ENCODE data around the gene AKR1B15. TPM values are rescaled to one million over a fixed set of nuclear protein-coding genes. Genes with fewer than 3 reads are reported as not detected.

The AKR1B15 gene
- not detected in 2 replicates for total RNA-seq

DNA sequence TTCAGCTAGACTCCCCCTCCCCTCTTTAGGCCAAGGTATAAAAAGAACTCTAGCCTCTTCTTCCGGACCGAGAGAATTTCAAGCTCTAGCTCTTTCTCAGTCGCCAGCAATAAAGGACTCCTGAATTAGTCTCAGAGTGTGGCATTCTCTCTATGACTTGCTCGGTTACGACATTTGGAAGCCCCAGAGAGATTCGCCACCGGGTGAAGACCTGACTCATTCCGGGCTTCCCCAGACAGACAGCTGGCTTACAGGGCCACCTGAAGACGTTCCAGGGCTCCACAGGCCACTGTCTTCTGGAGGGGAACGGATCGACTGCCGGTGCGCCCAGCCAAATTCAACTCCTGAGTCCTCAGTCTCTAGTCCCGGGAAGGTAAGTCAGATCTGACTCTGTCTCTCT is at the start of gene AKR1B15:
TSS of gene AKR1B15 (plus strand) at position 234 of the 400 bp plus-strand sequence. CDS start 15,510 bp downstream, outside the sequence.
- Mint-ChIP-seq H3K27me3 (ENCODE audit: low read depth) (peaks cover 17% of the 10 kb centered on the region), H3K4me1 (ENCODE audit: low read depth) (peaks cover 6% of the 10 kb centered on the region), H3K27ac (no peak within 1 kb of the TSS), H3K4me3 (ENCODE audit: low read depth) (no peak within 1 kb of the TSS), H3K36me3 (ENCODE audit: low read depth) (no peaks in the 10 kb centered on the region), H3K9me3 (no peaks in the 10 kb centered on the region)
- DNase-seq (ENCODE audit: low spot score): no peak
- intact Hi-C loops (cut with micrococcal nuclease): loop anchor here (5.0 kb wide), 1 partner anchor 58 kb away; no protein-coding TSS in a partner anchor

DNA sequence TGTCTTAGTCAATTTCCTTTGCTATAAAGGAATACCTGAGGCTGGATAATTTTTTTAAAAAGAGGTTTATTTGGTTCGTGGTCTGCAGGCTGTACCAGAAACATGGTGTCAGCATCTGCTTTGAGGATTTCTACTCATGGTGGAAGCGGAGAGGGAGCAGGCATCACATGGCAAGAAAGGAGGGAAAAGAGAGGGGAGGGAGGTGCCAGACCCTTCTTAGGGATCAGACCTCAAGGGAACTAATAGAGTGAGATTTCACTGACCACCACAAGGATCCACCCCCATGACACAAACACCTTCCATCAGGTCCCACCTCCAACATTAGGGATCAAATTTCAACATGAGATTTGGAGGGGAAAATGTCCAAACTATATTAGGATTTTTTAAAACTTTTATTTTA is 48.5 kb upstream of the AKR1B15 start:
- intact Hi-C loops (cut with micrococcal nuclease): no loop called here
- Mint-ChIP-seq H3K27ac (no peak overlapping the region), H3K4me1 (ENCODE audit: low read depth) (peaks cover 2% of the 10 kb centered on the region), H3K36me3 (ENCODE audit: low read depth) (no peaks in the 10 kb centered on the region), H3K9me3 (no peaks in the 10 kb centered on the region), H3K27me3 (ENCODE audit: low read depth) (peaks cover 15% of the 10 kb centered on the region), H3K4me3 (ENCODE audit: low read depth) (no peak overlapping the region)
- no peak for DNase-seq (ENCODE audit: low spot score)

DNA sequence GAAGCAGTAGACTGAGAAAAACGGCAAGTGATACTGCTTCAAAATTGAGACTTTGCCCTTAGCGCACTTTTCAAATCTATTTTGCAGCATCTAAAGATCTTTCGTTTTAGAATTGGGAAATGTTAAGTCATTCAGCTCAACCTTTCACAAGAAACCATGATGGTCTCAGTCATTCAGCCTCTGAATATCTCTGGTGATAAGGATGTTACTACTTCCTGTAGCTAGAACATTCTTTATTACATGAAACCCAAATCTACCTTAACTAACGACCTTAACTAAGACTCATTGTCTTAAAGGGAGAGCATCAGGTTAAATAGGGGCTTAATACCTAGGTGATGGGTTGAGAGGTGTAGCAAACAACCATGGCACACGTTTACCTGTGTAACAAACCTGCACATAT is 47.9 kb upstream of the AKR1B15 start:
- Mint-ChIP-seq H3K4me3 (ENCODE audit: low read depth) (no peak overlapping the region), H3K36me3 (ENCODE audit: low read depth) (no peaks in the 10 kb centered on the region), H3K4me1 (ENCODE audit: low read depth) (no peaks in the 10 kb centered on the region), H3K27ac (no peak overlapping the region), H3K27me3 (ENCODE audit: low read depth) (peaks cover 13% of the 10 kb centered on the region), H3K9me3 (no peaks in the 10 kb centered on the region)
- intact Hi-C loops (cut with micrococcal nuclease): no loop called here
- no peak for DNase-seq (ENCODE audit: low spot score)

DNA sequence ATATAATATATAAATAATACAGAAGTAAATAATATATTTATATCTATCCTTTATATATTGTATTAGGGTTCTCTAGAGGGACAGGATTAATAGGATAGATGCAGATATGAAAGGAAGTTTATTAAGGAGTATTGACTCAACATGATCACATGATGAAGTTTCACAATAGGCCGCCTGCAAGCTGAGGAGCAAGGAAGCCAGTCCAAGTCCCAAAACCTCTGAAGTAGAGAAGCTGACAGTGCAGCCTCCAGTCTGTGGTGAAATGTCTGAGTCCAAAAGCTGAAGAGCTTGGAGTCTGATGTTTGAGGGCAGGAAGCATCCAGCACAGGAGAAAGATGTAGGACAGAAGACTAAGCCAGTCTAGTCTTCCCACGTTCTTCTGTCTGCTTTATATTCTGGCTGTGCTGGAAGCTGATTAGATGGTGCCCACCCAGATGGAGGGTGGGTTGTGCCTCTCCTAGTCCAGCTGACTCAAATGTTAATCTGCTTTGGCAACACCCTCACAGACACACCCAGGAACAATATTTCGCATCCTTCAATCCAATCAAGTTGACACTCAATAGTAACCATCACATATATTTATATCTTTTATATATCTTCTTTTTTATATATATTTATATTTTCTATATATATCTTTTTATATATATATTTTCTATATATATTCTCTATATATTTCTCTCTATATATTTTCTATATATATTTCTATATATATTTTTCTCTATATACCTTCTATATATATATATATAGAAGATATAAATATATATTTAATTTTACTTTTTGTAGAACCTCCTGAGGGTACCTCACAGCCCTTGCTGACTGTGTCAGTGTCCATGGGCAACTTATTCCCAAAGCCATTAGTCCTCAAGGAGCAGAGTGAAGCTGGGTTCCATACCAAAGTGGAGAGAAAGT is 46.2 kb upstream of the AKR1B15 start:
- intact Hi-C loops (cut with micrococcal nuclease): no loop called here
- Mint-ChIP-seq H3K27me3 (ENCODE audit: low read depth) (peaks cover 13% of the 10 kb centered on the region), H3K9me3 (no peaks in the 10 kb centered on the region), H3K4me3 (ENCODE audit: low read depth) (no peak overlapping the region), H3K4me1 (ENCODE audit: low read depth) (no peaks in the 10 kb centered on the region), H3K36me3 (ENCODE audit: low read depth) (no peaks in the 10 kb centered on the region), H3K27ac (no peak overlapping the region)
- DNase-seq (ENCODE audit: low spot score): no peak

DNA sequence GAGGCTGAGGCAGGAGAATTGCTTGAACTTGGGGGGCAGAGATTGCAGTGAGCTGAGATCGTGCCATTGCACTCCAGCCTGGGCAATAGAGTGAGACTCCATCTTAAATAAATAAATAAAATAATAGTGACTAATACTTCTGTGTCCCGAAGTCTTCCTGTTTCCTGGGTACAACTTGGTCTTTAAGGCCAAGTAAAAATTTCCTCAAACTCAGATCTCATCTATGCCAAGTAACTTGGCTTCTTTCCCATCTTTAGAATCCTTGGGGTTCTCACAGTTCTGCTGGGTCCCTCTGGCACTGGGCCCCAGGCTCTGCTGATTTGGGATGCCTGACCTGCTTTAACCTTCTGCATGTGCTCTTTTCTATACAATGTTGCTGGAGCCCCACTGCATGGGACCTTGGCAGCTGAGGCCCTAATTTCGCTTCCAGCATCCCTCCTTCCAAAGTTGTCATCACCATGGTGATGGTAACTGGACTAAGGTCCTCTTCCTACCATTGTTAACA is 44.2 kb upstream of the AKR1B15 start:
- intact Hi-C loops (cut with micrococcal nuclease): no loop called here
- no peaks in the 10 kb centered on the region for H3K9me3 Mint-ChIP-seq
- H3K27ac Mint-ChIP-seq: no peak overlapping the region
- no peaks in the 10 kb centered on the region for H3K4me1 Mint-ChIP-seq (ENCODE audit: low read depth)
- H3K36me3 Mint-ChIP-seq (ENCODE audit: low read depth): no peaks in the 10 kb centered on the region
- peaks cover 10% of the 10 kb centered on the region for H3K27me3 Mint-ChIP-seq (ENCODE audit: low read depth)
- no peak for DNase-seq (ENCODE audit: low spot score)
- no peak overlapping the region for H3K4me3 Mint-ChIP-seq (ENCODE audit: low read depth)

DNA sequence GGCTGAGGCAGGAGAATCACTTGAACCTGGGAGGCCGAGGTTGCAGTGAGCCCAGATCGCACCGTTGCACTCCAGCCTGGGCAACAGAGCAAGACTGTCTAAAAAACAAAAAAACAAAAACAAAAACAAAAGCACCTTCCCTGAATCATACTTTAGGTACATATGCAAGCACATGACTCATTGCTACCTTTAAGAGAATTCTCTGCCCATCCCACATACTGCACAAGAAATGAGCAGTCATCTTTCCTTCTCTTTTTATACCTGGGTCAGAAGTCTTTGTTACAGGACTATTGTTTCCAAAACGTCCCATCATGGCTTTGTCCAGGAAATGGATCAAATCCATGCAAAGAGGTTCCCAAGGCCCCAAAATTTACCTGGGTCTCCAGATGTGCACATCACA is 43.1 kb upstream of the AKR1B15 start:
- H3K27me3 Mint-ChIP-seq (ENCODE audit: low read depth): peaks cover 10% of the 10 kb centered on the region
- no peak for DNase-seq (ENCODE audit: low spot score)
- no peak overlapping the region for H3K27ac Mint-ChIP-seq
- no peak overlapping the region for H3K4me3 Mint-ChIP-seq (ENCODE audit: low read depth)
- H3K9me3 Mint-ChIP-seq: no peaks in the 10 kb centered on the region
- no peaks in the 10 kb centered on the region for H3K36me3 Mint-ChIP-seq (ENCODE audit: low read depth)
- H3K4me1 Mint-ChIP-seq (ENCODE audit: low read depth): no peaks in the 10 kb centered on the region
- intact Hi-C loops (cut with micrococcal nuclease): no loop called here

DNA sequence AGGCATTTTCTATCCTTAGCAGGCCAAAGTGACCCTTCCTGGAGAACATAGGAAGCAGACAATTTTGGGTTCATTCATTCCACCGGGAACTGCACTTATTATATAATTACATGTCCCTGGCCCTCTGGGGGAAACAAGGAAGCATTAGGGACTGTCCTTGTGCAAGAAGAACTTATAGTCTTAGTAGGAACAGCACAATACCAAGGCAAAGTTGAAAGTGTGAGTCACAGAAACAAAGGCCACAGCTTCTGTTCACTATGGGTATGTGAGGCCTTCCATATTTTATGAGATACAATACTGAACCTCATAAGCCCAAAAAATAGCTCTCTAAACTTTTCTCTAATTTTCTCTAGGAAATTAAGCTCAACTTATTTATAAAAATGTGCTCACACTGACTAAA is 39.9 kb upstream of the AKR1B15 start:
- Mint-ChIP-seq H3K36me3 (ENCODE audit: low read depth) (no peaks in the 10 kb centered on the region), H3K27me3 (ENCODE audit: low read depth) (peaks cover 3% of the 10 kb centered on the region), H3K27ac (no peak overlapping the region), H3K4me1 (ENCODE audit: low read depth) (peaks cover 5% of the 10 kb centered on the region), H3K4me3 (ENCODE audit: low read depth) (no peak overlapping the region), H3K9me3 (no peaks in the 10 kb centered on the region)
- intact Hi-C loops (cut with micrococcal nuclease): no loop called here
- no peak for DNase-seq (ENCODE audit: low spot score)

DNA sequence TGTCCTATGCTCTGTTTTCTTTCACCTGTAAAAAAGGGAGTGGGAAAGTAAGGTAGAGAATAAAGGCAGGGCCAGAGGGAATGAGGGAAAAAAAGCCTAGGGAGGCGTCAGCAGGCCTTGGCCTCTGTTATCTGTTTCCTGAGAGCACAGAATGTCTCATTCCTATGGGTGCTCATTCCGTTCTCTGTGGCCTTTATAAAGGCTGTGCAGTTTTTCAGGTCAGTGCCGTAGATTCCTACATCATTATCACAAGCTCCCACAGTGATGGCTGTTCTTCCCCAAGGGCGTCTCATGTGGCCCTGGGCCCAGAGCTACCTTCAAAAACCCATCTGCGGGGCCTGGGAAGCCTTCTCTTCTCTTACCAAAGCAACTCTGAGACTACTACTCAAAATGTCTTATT is 38.3 kb upstream of the AKR1B15 start:
- H3K4me3 Mint-ChIP-seq (ENCODE audit: low read depth): no peak overlapping the region
- H3K27me3 Mint-ChIP-seq (ENCODE audit: low read depth): peaks cover 2% of the 10 kb centered on the region
- no peaks in the 10 kb centered on the region for H3K9me3 Mint-ChIP-seq
- H3K27ac Mint-ChIP-seq: no peak overlapping the region
- no peaks in the 10 kb centered on the region for H3K36me3 Mint-ChIP-seq (ENCODE audit: low read depth)
- H3K4me1 Mint-ChIP-seq (ENCODE audit: low read depth): peaks cover 7% of the 10 kb centered on the region
- no peak for DNase-seq (ENCODE audit: low spot score)
- intact Hi-C loops (cut with micrococcal nuclease): loop anchor here (10.0 kb wide), 1 partner anchor 444 kb away; no protein-coding TSS in a partner anchor

DNA sequence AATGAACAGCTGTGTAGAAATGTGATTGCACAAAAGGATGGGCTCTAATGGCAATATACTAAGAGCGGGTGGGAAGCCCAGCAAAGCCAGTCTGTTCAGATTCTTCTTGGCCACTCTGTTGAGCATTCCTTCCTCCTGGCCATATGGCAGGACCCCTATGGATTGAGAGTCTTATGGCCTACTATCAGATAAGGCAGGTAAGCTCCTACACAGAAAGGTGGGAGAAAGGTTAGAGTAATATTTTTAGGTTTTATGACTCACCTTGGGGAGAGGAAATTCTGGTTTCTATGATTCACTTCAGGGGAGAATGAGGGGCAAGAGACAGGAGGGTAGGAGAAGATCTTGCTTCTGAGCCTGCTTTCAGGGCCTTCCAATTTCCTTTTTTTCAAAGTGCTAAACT is 36.6 kb upstream of the AKR1B15 start:
- Mint-ChIP-seq H3K27me3 (ENCODE audit: low read depth) (peaks cover 4% of the 10 kb centered on the region), H3K9me3 (no peaks in the 10 kb centered on the region), H3K27ac (no peak overlapping the region), H3K4me3 (ENCODE audit: low read depth) (no peak overlapping the region), H3K36me3 (ENCODE audit: low read depth) (no peaks in the 10 kb centered on the region), H3K4me1 (ENCODE audit: low read depth) (peaks cover 7% of the 10 kb centered on the region)
- intact Hi-C loops (cut with micrococcal nuclease): loop anchor here (10.0 kb wide), 1 partner anchor 443 kb away; no protein-coding TSS in a partner anchor
- DNase-seq (ENCODE audit: low spot score): no peak

DNA sequence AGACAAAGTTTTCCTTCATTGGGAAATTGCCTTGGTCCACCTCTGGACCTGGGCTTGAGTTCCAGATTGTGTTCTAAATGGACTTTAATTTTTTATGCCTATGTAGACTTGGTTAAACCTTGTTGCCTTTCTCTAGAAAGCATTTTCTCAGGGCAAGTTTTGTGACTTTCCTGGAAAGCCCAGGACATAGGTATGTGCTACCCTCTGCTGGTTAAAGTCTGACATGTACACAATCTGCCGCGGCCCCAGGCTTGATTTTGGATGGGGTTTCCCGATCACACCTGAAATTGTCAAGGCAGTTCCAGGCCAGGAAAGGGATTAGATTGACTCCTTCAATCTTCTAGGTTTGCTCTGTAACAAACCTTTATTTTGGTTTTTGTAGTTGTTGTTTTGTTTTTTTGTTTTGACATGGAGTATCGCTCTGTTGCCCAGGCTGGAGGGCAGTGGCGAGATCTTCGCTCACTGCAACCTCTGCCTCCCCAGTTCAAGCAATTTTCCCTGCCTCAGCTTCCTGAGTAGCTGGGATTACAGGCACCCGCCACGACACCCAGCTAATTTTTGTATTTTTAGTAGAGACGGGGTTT is 35.6 kb upstream of the AKR1B15 start:
- Mint-ChIP-seq H3K27me3 (ENCODE audit: low read depth) (peaks cover 7% of the 10 kb centered on the region), H3K27ac (no peak overlapping the region), H3K4me1 (ENCODE audit: low read depth) (peaks cover 7% of the 10 kb centered on the region), H3K36me3 (ENCODE audit: low read depth) (no peaks in the 10 kb centered on the region), H3K4me3 (ENCODE audit: low read depth) (no peak overlapping the region), H3K9me3 (no peaks in the 10 kb centered on the region)
- DNase-seq (ENCODE audit: low spot score): peak; percentile 16
- intact Hi-C loops (cut with micrococcal nuclease): loop anchor here (10.0 kb wide), 1 partner anchor 442 kb away; no protein-coding TSS in a partner anchor

DNA sequence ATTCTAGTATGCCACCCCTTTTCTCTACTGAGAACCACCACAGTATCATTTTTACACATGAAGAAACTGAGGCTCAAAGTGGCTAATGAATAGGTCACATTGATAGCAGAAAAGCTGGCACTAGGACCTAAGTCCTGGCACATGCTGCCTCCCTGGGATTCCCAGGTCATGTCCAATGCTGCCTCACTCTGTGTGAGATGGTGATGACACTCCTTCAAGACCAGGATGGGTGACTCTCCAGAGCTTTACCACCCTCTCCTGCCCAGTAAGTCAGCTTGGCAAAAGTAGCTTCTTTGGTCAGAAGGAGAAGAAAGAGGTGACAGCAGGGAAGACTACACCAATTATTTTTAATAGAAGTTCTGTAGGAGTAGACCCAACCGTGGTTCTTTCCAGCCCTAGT is 34.8 kb upstream of the AKR1B15 start:
- H3K36me3 Mint-ChIP-seq (ENCODE audit: low read depth): no peaks in the 10 kb centered on the region
- intact Hi-C loops (cut with micrococcal nuclease): loop anchor here (1.0 to 10.0 kb wide), 3 partner anchors 82 to 441 kb away; no protein-coding TSS in a partner anchor
- H3K27ac Mint-ChIP-seq: no peak overlapping the region
- peaks cover 7% of the 10 kb centered on the region for H3K4me1 Mint-ChIP-seq (ENCODE audit: low read depth)
- H3K27me3 Mint-ChIP-seq (ENCODE audit: low read depth): peaks cover 8% of the 10 kb centered on the region
- DNase-seq (ENCODE audit: low spot score): no peak
- H3K9me3 Mint-ChIP-seq: no peaks in the 10 kb centered on the region
- no peak overlapping the region for H3K4me3 Mint-ChIP-seq (ENCODE audit: low read depth)

DNA sequence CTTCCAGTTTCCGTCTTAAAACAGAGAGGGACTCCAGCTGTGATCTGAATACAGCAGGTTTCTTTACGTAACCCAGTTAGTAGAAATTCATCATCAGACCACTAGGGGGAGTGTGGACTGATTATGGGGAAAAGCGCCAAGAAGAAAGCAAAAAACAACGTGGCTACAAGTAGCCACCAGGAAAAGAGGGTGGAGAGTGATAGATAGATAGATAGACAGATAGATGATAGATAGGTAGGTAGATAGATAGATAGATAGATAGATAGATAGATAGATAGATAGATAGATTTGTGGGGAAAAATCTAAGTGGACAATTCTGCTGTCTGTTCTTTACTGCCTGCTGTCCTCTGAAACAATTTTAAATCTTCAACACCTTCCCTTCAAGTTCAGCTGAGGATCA is 34.2 kb upstream of the AKR1B15 start:
- intact Hi-C loops (cut with micrococcal nuclease): loop anchor here (1.0 to 10.0 kb wide), 3 partner anchors 82 to 440 kb away; no protein-coding TSS in a partner anchor
- Mint-ChIP-seq H3K27me3 (ENCODE audit: low read depth) (peaks cover 8% of the 10 kb centered on the region), H3K9me3 (no peaks in the 10 kb centered on the region), H3K4me3 (ENCODE audit: low read depth) (no peak overlapping the region), H3K27ac (no peak overlapping the region), H3K4me1 (ENCODE audit: low read depth) (peaks cover 7% of the 10 kb centered on the region), H3K36me3 (ENCODE audit: low read depth) (no peaks in the 10 kb centered on the region)
- DNase-seq (ENCODE audit: low spot score): no peak
